ENCODE results near the gene ITM2C. TPM values are rescaled to one million over a fixed set of nuclear protein-coding genes. Genes with fewer than 3 reads are reported as not detected.

ITM2C gene
- polyA plus RNA-seq, 1 donor, result 138 TPM

- no peak for DNase-seq (ENCODE audit: low read depth)
Measured at GRCh38 chr2:230925879-230926765, 61.4 kb downstream of the ITM2C start.

GRCh38 chr2:230927711-230928341 is 63.1 kb downstream of the ITM2C start:
- no peak for DNase-seq (ENCODE audit: low read depth)

Other genes starting within 250 kb of the ITM2C start
- 62.3 TPM for gene CAB39, start 152.1 kb upstream of the ITM2C start, polyA plus RNA-seq (ENCODE audit: insufficient read length)
- gene GPR55, start 60.3 kb downstream of the ITM2C start, polyA plus RNA-seq (ENCODE audit: insufficient read length), result 0.04 TPM
- gene SPATA3, start 131.2 kb downstream of the ITM2C start, polyA plus RNA-seq (ENCODE audit: insufficient read length), result not detected
- gene C2orf72, start 172.6 kb downstream of the ITM2C start, polyA plus RNA-seq (ENCODE audit: insufficient read length), result 0.23 TPM
- 79.0 TPM for gene PSMD1, start 191.9 kb downstream of the ITM2C start, polyA plus RNA-seq (ENCODE audit: insufficient read length)

Measured in forelimb muscle (tissue), 1 donor.